ENCODE results near the gene PRKG1. TPM values are rescaled to one million over a fixed set of nuclear protein-coding genes. Genes with fewer than 3 reads are reported as not detected.

Gene PRKG1
- total RNA-seq, 2 donors from 2014 or later, result 1.3 to 2.7 TPM

GRCh38 chr10:51689536-51689935, 615.2 kb downstream of the PRKG1 start:
- H3K4me1 Mint-ChIP-seq, result peaks cover 7% of the 10 kb centered on the region
- no peak overlapping the region for H3K4me3 Mint-ChIP-seq
- H3K27me3 Mint-ChIP-seq (ENCODE audit: insufficient read depth), result no peaks in the 10 kb centered on the region
- no peaks in the 10 kb centered on the region for H3K36me3 ChIP-seq (ENCODE audit: control insufficient read depth, insufficient read depth, low read length)
- 95 to 100% methylated on average over 2 to 3 of the region's 3 CpGs for WGBS, 2 experiments (ENCODE audit: insufficient coverage in 1 of 2, insufficient read length in 1 of 2)
- TF ChIP-seq, protein P1, sequence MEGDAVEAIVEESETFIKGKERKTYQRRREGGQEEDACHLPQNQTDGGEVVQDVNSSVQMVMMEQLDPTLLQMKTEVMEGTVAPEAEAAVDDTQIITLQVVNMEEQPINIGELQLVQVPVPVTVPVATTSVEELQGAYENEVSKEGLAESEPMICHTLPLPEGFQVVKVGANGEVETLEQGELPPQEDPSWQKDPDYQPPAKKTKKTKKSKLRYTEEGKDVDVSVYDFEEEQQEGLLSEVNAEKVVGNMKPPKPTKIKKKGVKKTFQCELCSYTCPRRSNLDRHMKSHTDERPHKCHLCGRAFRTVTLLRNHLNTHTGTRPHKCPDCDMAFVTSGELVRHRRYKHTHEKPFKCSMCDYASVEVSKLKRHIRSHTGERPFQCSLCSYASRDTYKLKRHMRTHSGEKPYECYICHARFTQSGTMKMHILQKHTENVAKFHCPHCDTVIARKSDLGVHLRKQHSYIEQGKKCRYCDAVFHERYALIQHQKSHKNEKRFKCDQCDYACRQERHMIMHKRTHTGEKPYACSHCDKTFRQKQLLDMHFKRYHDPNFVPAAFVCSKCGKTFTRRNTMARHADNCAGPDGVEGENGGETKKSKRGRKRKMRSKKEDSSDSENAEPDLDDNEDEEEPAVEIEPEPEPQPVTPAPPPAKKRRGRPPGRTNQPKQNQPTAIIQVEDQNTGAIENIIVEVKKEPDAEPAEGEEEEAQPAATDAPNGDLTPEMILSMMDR (conservative IDR thresholded peaks at IDR 0.05), result no peak
- H3K27ac Mint-ChIP-seq, result no peak overlapping the region
- H3K9me3 ChIP-seq (ENCODE audit: control insufficient read depth, low read length), result peaks cover 6% of the 10 kb centered on the region
- no peak overlapping the region for H3K4me3 ChIP-seq (ENCODE audit: low read length)
- no peaks in the 10 kb centered on the region for H3K4me1 ChIP-seq (ENCODE audit: control insufficient read depth, insufficient read depth, low read length)
- peaks cover 13% of the 10 kb centered on the region for H3K9me3 Mint-ChIP-seq
- no peak overlapping the region for H3K27ac ChIP-seq (ENCODE audit: low read depth, low read length)
- DNase-seq, result no peak
- no peak overlapping the region for H3K9ac ChIP-seq (ENCODE audit: extremely low read depth, low read length, poor library complexity, severe bottlenecking)
- H3K36me3 Mint-ChIP-seq (ENCODE audit: low read depth), result peaks cover 2% of the 10 kb centered on the region
- H3K27me3 ChIP-seq (ENCODE audit: control insufficient read depth, insufficient read depth, low read length, poor library complexity, severe bottlenecking), result no peaks in the 10 kb centered on the region

- TF ChIP-seq, protein P1 (conservative IDR thresholded peaks at IDR 0.05), result no peak
- H3K27ac Mint-ChIP-seq, result no peak overlapping the region
- no peak overlapping the region for H3K4me3 Mint-ChIP-seq
- peaks cover 6% of the 10 kb centered on the region for H3K9me3 ChIP-seq (ENCODE audit: control insufficient read depth, low read length)
- 80 to 94% methylated on average over 1 to 4 of the region's 4 CpGs for WGBS, 2 experiments (ENCODE audit: insufficient coverage in 1 of 2, insufficient read length in 1 of 2)
- peaks cover 13% of the 10 kb centered on the region for H3K9me3 Mint-ChIP-seq
- no peaks in the 10 kb centered on the region for H3K27me3 Mint-ChIP-seq (ENCODE audit: insufficient read depth)
- peaks cover 8% of the 10 kb centered on the region for H3K4me1 Mint-ChIP-seq
- no peak for DNase-seq
- no peaks in the 10 kb centered on the region for H3K4me1 ChIP-seq (ENCODE audit: control insufficient read depth, insufficient read depth, low read length)
- H3K9ac ChIP-seq (ENCODE audit: extremely low read depth, low read length, poor library complexity, severe bottlenecking), result no peak overlapping the region
- no peak overlapping the region for H3K27ac ChIP-seq (ENCODE audit: low read depth, low read length)
- H3K27me3 ChIP-seq (ENCODE audit: control insufficient read depth, insufficient read depth, low read length, poor library complexity, severe bottlenecking), result no peaks in the 10 kb centered on the region
- H3K36me3 ChIP-seq (ENCODE audit: control insufficient read depth, insufficient read depth, low read length), result peaks cover 8% of the 10 kb centered on the region
- H3K4me3 ChIP-seq (ENCODE audit: low read length), result no peak overlapping the region
- H3K36me3 Mint-ChIP-seq (ENCODE audit: low read depth), result peaks cover 2% of the 10 kb centered on the region
These were observed 616.8 kb downstream of the PRKG1 start for GRCh38 chr10:51691135-51691534.

DNA sequence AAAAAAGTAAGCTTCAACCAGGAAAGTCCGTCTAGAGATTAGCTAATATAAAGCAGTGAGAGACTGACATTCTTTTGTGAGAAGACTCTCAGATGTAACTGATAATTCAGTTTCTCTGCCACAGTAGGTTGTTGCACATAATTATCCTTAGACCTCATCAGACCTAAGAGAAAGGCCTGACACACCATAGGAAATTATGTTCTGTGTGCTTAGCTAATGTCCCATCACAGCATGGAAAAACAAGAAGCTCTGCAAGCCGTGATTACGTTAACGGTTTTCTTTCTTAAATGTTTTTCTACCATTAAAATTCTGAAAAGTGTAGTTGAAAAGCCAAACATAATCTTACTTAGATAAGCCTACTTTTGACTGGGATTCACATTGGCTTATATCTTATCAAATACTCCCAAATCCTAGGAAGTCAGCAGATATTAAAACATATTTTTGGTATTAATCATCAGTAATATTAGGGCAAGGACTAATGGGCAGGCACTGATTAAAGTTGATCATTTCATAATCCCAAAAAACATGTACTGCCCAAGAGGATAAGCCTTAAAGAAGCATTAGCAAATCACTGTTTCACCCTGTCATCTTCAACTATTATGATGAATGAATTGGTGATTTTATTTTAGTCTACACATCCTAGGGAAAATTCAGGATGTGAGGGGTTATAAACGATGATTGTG, 619.9 kb downstream of the PRKG1 start:
- H3K27me3 Mint-ChIP-seq (ENCODE audit: insufficient read depth), result no peaks in the 10 kb centered on the region
- peaks cover 9% of the 10 kb centered on the region for H3K4me1 ChIP-seq (ENCODE audit: control insufficient read depth, insufficient read depth, low read length)
- TF ChIP-seq, protein P1 (conservative IDR thresholded peaks at IDR 0.05), result no peak
- no peak for DNase-seq
- peaks cover 27% of the 10 kb centered on the region for H3K36me3 ChIP-seq (ENCODE audit: control insufficient read depth, insufficient read depth, low read length)
- no peak overlapping the region for H3K27ac Mint-ChIP-seq
- H3K36me3 Mint-ChIP-seq (ENCODE audit: low read depth), result peaks cover 10% of the 10 kb centered on the region
- 91 to 100% methylated on average over 3 to 5 of the region's 5 CpGs for WGBS, 2 experiments (ENCODE audit: insufficient coverage in 1 of 2, insufficient read length in 1 of 2)
- no peak overlapping the region for H3K9ac ChIP-seq (ENCODE audit: extremely low read depth, low read length, poor library complexity, severe bottlenecking)
- no peak overlapping the region for H3K4me3 ChIP-seq (ENCODE audit: low read length)
- peaks cover 5% of the 10 kb centered on the region for H3K9me3 Mint-ChIP-seq
- peaks cover 30% of the 10 kb centered on the region for H3K4me1 Mint-ChIP-seq
- H3K9me3 ChIP-seq (ENCODE audit: control insufficient read depth, low read length), result no peaks in the 10 kb centered on the region
- H3K27ac ChIP-seq (ENCODE audit: low read depth, low read length), result no peak overlapping the region
- H3K27me3 ChIP-seq (ENCODE audit: control insufficient read depth, insufficient read depth, low read length, poor library complexity, severe bottlenecking), result no peaks in the 10 kb centered on the region
- no peak overlapping the region for H3K4me3 Mint-ChIP-seq
